ENCODE results near the gene ZNF784. TPM values are rescaled to one million over a fixed set of nuclear protein-coding genes. Genes with fewer than 3 reads are reported as not detected.

Gene ZNF784
- total and polyA plus RNA-seq, 2 of the 13 experiments (the other 11 are each of a cell fraction or from before 2014, with no cell fraction given): 4.1 to 4.2 TPM

- TF ChIP-seq PPARG (CRISPR knock-in tag; conservative IDR thresholded peaks at IDR 0.05) (no peak), ZNF256 (CRISPR knock-in tag; conservative IDR thresholded peaks at IDR 0.05) (no peak), ZBTB25 (CRISPR knock-in tag; IDR thresholded peaks at IDR 0.05) (no peak), NPAS2 (CRISPR knock-in tag; IDR thresholded peaks at IDR 0.05; ENCODE audit: borderline replicate concordance) (no peak), ZGPAT (CRISPR knock-in tag; IDR thresholded peaks at IDR 0.05) (peak; percentile 52; the same call in 1 of the 2 replicates), KDM5B (CRISPR knock-in tag; IDR thresholded peaks at IDR 0.05; ENCODE audit: borderline replicate concordance) (peak; percentile 73; the same call in 1 of the 2 replicates), ZSCAN9 (CRISPR knock-in tag; IDR thresholded peaks at IDR 0.05; ENCODE audit: borderline replicate concordance) (peak; percentile 17; the same call in 1 of the 2 replicates), ZNF432 (CRISPR knock-in tag; IDR thresholded peaks at IDR 0.05; ENCODE audit: borderline replicate concordance) (no peak), NR0B2 (CRISPR knock-in tag; IDR thresholded peaks at IDR 0.05) (peak; percentile 73; the same call in 1 of the 2 replicates), ZNF431 (CRISPR knock-in tag; IDR thresholded peaks at IDR 0.05; ENCODE audit: borderline replicate concordance, low read depth) (peak; percentile 45; the same call in 1 of the 2 replicates)
- TF ChIP-seq, protein P1, sequence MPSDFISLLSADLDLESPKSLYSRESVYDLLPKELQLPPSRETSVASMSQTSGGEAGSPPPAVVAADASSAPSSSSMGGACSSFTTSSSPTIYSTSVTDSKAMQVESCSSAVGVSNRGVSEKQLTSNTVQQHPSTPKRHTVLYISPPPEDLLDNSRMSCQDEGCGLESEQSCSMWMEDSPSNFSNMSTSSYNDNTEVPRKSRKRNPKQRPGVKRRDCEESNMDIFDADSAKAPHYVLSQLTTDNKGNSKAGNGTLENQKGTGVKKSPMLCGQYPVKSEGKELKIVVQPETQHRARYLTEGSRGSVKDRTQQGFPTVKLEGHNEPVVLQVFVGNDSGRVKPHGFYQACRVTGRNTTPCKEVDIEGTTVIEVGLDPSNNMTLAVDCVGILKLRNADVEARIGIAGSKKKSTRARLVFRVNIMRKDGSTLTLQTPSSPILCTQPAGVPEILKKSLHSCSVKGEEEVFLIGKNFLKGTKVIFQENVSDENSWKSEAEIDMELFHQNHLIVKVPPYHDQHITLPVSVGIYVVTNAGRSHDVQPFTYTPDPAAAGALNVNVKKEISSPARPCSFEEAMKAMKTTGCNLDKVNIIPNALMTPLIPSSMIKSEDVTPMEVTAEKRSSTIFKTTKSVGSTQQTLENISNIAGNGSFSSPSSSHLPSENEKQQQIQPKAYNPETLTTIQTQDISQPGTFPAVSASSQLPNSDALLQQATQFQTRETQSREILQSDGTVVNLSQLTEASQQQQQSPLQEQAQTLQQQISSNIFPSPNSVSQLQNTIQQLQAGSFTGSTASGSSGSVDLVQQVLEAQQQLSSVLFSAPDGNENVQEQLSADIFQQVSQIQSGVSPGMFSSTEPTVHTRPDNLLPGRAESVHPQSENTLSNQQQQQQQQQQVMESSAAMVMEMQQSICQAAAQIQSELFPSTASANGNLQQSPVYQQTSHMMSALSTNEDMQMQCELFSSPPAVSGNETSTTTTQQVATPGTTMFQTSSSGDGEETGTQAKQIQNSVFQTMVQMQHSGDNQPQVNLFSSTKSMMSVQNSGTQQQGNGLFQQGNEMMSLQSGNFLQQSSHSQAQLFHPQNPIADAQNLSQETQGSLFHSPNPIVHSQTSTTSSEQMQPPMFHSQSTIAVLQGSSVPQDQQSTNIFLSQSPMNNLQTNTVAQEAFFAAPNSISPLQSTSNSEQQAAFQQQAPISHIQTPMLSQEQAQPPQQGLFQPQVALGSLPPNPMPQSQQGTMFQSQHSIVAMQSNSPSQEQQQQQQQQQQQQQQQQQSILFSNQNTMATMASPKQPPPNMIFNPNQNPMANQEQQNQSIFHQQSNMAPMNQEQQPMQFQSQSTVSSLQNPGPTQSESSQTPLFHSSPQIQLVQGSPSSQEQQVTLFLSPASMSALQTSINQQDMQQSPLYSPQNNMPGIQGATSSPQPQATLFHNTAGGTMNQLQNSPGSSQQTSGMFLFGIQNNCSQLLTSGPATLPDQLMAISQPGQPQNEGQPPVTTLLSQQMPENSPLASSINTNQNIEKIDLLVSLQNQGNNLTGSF (CRISPR knock-in tag; IDR thresholded peaks at IDR 0.05): no peak
- TF ChIP-seq, protein P2, sequence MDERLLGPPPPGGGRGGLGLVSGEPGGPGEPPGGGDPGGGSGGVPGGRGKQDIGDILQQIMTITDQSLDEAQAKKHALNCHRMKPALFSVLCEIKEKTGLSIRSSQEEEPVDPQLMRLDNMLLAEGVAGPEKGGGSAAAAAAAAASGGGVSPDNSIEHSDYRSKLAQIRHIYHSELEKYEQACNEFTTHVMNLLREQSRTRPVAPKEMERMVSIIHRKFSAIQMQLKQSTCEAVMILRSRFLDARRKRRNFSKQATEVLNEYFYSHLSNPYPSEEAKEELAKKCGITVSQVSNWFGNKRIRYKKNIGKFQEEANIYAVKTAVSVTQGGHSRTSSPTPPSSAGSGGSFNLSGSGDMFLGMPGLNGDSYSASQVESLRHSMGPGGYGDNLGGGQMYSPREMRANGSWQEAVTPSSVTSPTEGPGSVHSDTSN (CRISPR knock-in tag; IDR thresholded peaks at IDR 0.05): no peak
- TF ChIP-seq, protein P3, sequence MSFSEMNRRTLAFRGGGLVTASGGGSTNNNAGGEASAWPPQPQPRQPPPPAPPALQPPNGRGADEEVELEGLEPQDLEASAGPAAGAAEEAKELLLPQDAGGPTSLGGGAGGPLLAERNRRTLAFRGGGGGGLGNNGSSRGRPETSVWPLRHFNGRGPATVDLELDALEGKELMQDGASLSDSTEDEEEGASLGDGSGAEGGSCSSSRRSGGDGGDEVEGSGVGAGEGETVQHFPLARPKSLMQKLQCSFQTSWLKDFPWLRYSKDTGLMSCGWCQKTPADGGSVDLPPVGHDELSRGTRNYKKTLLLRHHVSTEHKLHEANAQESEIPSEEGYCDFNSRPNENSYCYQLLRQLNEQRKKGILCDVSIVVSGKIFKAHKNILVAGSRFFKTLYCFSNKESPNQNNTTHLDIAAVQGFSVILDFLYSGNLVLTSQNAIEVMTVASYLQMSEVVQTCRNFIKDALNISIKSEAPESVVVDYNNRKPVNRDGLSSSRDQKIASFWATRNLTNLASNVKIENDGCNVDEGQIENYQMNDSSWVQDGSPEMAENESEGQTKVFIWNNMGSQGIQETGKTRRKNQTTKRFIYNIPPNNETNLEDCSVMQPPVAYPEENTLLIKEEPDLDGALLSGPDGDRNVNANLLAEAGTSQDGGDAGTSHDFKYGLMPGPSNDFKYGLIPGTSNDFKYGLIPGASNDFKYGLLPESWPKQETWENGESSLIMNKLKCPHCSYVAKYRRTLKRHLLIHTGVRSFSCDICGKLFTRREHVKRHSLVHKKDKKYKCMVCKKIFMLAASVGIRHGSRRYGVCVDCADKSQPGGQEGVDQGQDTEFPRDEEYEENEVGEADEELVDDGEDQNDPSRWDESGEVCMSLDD (CRISPR knock-in tag; IDR thresholded peaks at IDR 0.05; ENCODE audit: borderline replicate concordance): no peak
Measured at GRCh38 chr19:55654868-55655647, 30.7 kb upstream of the ZNF784 start, which contains the start of gene U2AF2 (continued).

All from HepG2 (cell line).